HepG2 (cell line): ENCODE results near the gene SLC35B1. TPM values are rescaled to one million over a fixed set of nuclear protein-coding genes. Genes with fewer than 3 reads are reported as not detected.
A peak's percentile ranks its signal among the peaks of the same experiment; 100 is the strongest.

Experiments
- AGO1 ChIP-seq: fragments of 200-400 bp; formaldehyde crosslinking; IDR thresholded peaks from 2 replicates; pipeline ENCODE4 v1.6.1; 2017; ENCODE audit warnings: mild to moderate bottlenecking, low read depth, low read length, moderate library complexity; ENCODE audit not compliant: poor library complexity, severe bottlenecking
- ATF5 ChIP-seq: sonication (generic); formaldehyde crosslinking; IDR thresholded peaks from 2 replicates; pipeline ENCODE4 v1.4.0; 2020; ENCODE audit warnings: mild to moderate bottlenecking, low read depth, missing genetic modification reagents
- CEBPB ChIP-seq: IDR thresholded peaks from 2 replicates; pipeline ENCODE4 v1.6.1; 2011; ENCODE audit warnings: low read depth, low read length, improper control_type of control experiment, borderline replicate concordance
- FOXA3 ChIP-seq: IDR thresholded peaks from 2 replicates; pipeline ENCODE4 v1.6.1; 2016; ENCODE audit warnings: missing genetic modification reagents, missing compliant biosample characterization
- GABPA ChIP-seq, 2 experiments: IDR thresholded peaks; 2 replicates each; pipeline ENCODE4 v1.6.1; 2011 to 2016; ENCODE audit warnings: low read depth in 2 of 2, low read length in 1 of 2, missing biosample characterization in 1 of 2, missing genetic modification characterization in 1 of 2
- HDAC2 ChIP-seq: sonication (generic); formaldehyde crosslinking; IDR thresholded peaks from 2 replicates; pipeline ENCODE4 v1.4.0; 2020; ENCODE audit warnings: missing genetic modification reagents
- HMGXB4 ChIP-seq, 2 experiments: sonication (generic) in 1 of 2; formaldehyde crosslinking in 1 of 2; IDR thresholded peaks; 2 replicates each; pipeline versions ENCODE4 v1.4.0 to v1.6.1; 2018 to 2020; ENCODE audit warnings: missing genetic modification reagents in 2 of 2, borderline replicate concordance in 1 of 2, low read depth in 1 of 2, mild to moderate bottlenecking in 1 of 2, missing biosample characterization in 1 of 2
- ISX ChIP-seq: sonication (generic); formaldehyde crosslinking; conservative IDR thresholded peaks from 2 replicates; pipeline ENCODE4 v1.5.0; 2020; ENCODE audit warnings: missing genetic modification reagents
- MEF2D ChIP-seq: sonication (generic); formaldehyde crosslinking; IDR thresholded peaks from 2 replicates; pipeline ENCODE4 v1.5.1; 2020; ENCODE audit warnings: mild to moderate bottlenecking, missing genetic modification reagents
- NFYB ChIP-seq: sonication (generic); formaldehyde crosslinking; IDR thresholded peaks from 2 replicates; pipeline ENCODE4 v1.4.0; 2020; ENCODE audit warnings: missing genetic modification reagents
- PAF1 ChIP-seq: IDR thresholded peaks from 2 replicates; pipeline ENCODE4 v1.6.1; 2016; ENCODE audit warnings: missing genetic modification reagents, missing compliant biosample characterization
- RFX3 ChIP-seq: IDR thresholded peaks from 2 replicates; pipeline ENCODE4 v1.6.1; 2016; ENCODE audit warnings: missing biosample characterization, missing genetic modification reagents
- SATB2 ChIP-seq: sonication (generic); formaldehyde crosslinking; IDR thresholded peaks from 2 replicates; pipeline ENCODE4 v1.5.0; 2020; ENCODE audit warnings: missing genetic modification reagents
- SUZ12 ChIP-seq: fragments of 150-350 bp; IDR thresholded peaks from 2 replicates; pipeline ENCODE4 v1.6.1; 2014; ENCODE audit warnings: low read depth, low read length
- THRA ChIP-seq: sonication (generic); formaldehyde crosslinking; IDR thresholded peaks from 2 replicates; pipeline ENCODE4 v1.4.0; 2020; ENCODE audit warnings: missing genetic modification reagents, borderline replicate concordance
- ZBTB38 ChIP-seq: sonication (generic); formaldehyde crosslinking; IDR thresholded peaks from 2 replicates; pipeline ENCODE4 v1.5.1; 2020; ENCODE audit warnings: mild to moderate bottlenecking, missing genetic modification reagents
- ZNF350 ChIP-seq: sonication (generic); formaldehyde crosslinking; IDR thresholded peaks from 2 replicates; pipeline ENCODE4 v1.4.0; 2020; ENCODE audit warnings: mild to moderate bottlenecking, low read depth, missing genetic modification reagents, borderline replicate concordance
- ZNF710 ChIP-seq: sonication (generic); formaldehyde crosslinking; IDR thresholded peaks from 2 replicates; pipeline ENCODE4 v1.5.0; 2020; ENCODE audit warnings: mild to moderate bottlenecking, missing genetic modification reagents, borderline replicate concordance
- polyA plus RNA-seq, 8 experiments: library from polyadenylated mRNA; depleted of rRNA in 3 of 8; stranded (reverse) in 7 of 8; unstranded in 1 of 8; fragments of >200 nt; fragmentation: Illumina TruSeq in 4 of 8; extraction: Trizol in 4 of 8; gene quantifications; 2 replicates each; pipeline versions ENCODE4 v1.2.1 to v1.2.3, GENCODE V29; 2011 to 2016; ENCODE audit warnings: low read depth in 4 of 8, missing spikeins in 1 of 8, mixed read lengths in 1 of 8; ENCODE audit not compliant: insufficient read depth in 1 of 8
- total RNA-seq, 5 experiments: library from RNA; depleted of rRNA; stranded (reverse); fragments of >200 nt; fragmentation: Illumina TruSeq; extraction: Trizol; gene quantifications; 2 replicates each; pipeline ENCODE4 v1.2.3, GENCODE V29; 2016; ENCODE audit warnings: low read depth in 1 of 5
- TF ChIP-seq, protein P1 (sequence below): sonication (generic); formaldehyde crosslinking; conservative IDR thresholded peaks from 2 replicates; pipeline ENCODE4 v1.4.0; 2020; ENCODE audit warnings: missing genetic modification reagents

SLC35B1 gene
- total and polyA plus RNA-seq, 2 of the 13 experiments (the other 11 are each of a cell fraction or from before 2014, with no cell fraction given) = 99.6 to 113 TPM

- TF ChIP-seq, protein P1, sequence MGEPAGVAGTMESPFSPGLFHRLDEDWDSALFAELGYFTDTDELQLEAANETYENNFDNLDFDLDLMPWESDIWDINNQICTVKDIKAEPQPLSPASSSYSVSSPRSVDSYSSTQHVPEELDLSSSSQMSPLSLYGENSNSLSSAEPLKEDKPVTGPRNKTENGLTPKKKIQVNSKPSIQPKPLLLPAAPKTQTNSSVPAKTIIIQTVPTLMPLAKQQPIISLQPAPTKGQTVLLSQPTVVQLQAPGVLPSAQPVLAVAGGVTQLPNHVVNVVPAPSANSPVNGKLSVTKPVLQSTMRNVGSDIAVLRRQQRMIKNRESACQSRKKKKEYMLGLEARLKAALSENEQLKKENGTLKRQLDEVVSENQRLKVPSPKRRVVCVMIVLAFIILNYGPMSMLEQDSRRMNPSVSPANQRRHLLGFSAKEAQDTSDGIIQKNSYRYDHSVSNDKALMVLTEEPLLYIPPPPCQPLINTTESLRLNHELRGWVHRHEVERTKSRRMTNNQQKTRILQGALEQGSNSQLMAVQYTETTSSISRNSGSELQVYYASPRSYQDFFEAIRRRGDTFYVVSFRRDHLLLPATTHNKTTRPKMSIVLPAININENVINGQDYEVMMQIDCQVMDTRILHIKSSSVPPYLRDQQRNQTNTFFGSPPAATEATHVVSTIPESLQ (CRISPR knock-in tag) = no peak
- TF ChIP-seq HDAC2 (CRISPR knock-in tag) (peak; percentile 17; the same call in 1 of the 2 replicates), CEBPB (no peak), RFX3 (CRISPR knock-in tag) (no peak), NFYB (CRISPR knock-in tag) (no peak), PAF1 (CRISPR knock-in tag) (no peak), FOXA3 (no peak), SUZ12 (no peak), ISX (CRISPR knock-in tag) (no peak), HMGXB4 (CRISPR knock-in tag; IDR thresholded peaks at IDR 0.05; ENCODE audit: borderline replicate concordance in 1 of 2, low read depth in 1 of 2) (peak in 1 of 2 experiments; percentile 41; a peak in 1 of 4 replicates), ZBTB38 (no peak), THRA (CRISPR knock-in tag) (0 out of 2 replicates have a peak, but pooled peaks have one; percentile 18), MEF2D (CRISPR knock-in tag) (0 out of 2 replicates have a peak, but pooled peaks have one; percentile 38), ATF5 (CRISPR knock-in tag) (0 out of 2 replicates have a peak, but pooled peaks have one; percentile 55), AGO1 (no peak), ZNF710 (0 out of 2 replicates have a peak, but pooled peaks have one; percentile 36), SATB2 (CRISPR knock-in tag) (no peak), ZNF350 (peak; percentile 36; the same call in 1 of the 2 replicates), GABPA (IDR thresholded peaks at IDR 0.05; ENCODE audit: low read depth, low read length) (no peak), GABPA (CRISPR knock-in tag; IDR thresholded peaks at IDR 0.05; ENCODE audit: low read depth) (no peak)
Observed at GRCh38 chr17:49694847-49695697, 12.7 kb downstream of the SLC35B1 start (continued).
